NCI-H1092 treated with DMSO at 0.1 percent for 48 hours (cell line): ENCODE data around the gene RHAG.
"Not testable (repeated sequence)": the region's sequence is repeated elsewhere in the genome, so short reads cannot be mapped to it uniquely, and the experiment has no call there.

Experiments
- DNase-seq: peaks from one replicate; lab custom pipeline; 2025; lab: John Stamatoyannopoulos, UW

RHAG gene

GRCh38 chr6:49636713-49637349 is at the start of gene RHAG:
Gene RHAG, minus strand, starts transcription at chr6:49636839. Its CDS starts 27 bp downstream, at chr6:49636812.
- no peak for DNase-seq

DNA sequence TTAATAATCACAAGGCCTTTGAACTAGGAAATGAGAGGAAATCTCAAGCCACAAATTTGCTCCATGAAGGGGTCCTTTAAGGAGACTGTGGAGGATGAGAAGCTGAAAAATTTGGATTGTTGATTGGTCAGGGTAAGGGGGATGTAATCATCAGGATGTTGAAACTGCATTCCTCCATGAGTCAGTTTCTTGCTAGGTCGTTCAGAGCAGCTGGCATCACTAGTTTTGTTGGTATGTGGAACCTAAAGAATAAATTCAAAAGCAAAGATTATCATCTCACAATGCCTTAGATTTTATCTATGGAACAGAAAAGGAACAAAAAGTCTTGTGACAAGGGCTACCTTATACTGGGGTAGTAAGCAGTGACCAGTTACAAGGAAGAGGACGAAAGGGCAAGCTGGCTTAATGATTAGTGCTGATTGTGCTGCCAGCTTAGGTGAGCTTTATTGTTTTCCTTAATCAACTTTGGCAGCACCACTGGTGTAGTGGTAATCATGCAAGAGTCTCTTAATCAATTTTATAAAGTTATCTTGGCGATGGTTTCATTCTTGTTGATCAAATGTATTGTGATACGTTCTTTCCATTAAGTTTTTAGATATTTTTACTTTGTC is 40.1 kb upstream of the RHAG start:
- DNase-seq: no peak

GRCh38 chr6:49675816-49676215 is 39.2 kb upstream of the RHAG start:
- no peak for DNase-seq

- no peak for DNase-seq
Observed at GRCh38 chr6:49668083-49668511, 31.5 kb upstream of the RHAG start.

DNA sequence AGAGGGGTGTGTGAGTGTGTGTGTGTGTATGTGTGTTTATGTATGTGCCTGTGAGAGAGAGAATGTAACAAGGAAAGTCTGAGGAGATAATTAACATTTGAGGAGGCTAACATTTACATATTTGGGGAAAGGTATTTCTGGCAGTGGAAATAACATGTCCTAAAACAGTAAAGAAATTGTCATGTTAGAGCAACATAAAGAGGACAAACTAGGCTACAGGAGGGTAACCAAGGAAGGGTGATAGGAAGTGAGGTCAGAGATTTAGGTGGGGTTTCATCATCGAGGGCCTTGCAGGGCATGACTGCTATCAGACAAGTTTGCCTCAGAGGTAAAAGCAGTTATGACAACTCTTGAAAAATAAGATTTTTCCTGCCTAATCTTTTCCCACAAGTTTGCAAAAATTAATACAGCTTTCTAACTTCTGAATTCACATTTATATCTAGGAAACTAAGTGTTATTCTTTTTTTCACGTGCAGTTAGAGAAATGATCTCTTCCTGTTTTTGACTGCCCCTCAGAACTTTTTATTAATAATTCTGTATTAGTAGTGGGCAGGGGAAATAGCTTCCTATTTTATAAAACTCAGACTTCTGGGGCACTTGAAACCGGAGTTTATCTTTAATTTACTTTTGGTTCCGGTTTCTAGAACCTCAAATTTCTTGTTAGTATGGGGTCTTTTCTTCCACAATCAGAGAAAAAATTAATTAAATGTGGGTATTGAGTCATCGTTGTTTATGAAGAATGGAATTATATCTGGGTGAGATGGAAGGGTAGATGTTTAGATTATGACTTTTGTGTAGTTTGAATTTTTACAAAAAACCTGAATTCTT is 30.5 kb upstream of the RHAG start:
- DNase-seq: no peak

DNA sequence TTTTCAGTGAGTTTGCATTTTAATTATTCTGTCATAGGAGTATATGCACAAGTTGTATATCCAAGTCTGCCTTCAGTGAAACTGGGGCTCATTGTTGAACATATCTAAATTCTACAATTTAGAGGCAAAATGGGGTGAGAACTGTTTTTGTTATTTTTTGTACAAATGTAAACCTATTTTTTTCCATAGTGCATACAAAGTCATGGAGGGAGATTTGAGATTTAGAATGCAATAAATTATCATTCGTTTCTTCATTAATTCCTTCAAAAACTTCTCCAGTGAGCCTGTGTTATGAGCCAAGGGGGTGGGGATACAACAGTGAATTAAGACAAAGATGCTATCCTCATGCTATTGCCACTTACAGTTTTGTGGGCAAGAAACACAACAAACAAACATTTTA is 29.8 kb upstream of the RHAG start:
- DNase-seq: no peak

GRCh38 chr6:49664817-49665216 is 28.2 kb upstream of the RHAG start:
- DNase-seq: no peak

GRCh38 chr6:49664054-49664453 is 27.4 kb upstream of the RHAG start:
- DNase-seq: not testable (repeated sequence)

DNA sequence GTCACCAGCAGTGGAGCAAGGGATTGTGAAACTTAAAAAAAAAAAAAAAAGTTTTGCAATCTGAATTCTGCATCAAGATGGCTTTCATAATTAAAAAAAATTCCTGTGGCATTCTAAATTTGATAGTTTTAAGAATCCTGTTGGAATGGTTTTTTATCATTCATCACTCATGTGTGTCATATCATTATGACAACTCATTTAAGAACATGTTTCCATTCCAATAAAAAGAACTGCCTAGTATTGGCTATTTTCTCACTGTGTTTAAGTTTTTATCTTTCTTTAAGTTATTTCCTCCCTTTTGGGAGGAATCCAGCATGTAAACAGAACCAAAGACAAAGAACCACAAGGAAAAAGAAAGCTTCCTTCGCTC is 26.2 kb upstream of the RHAG start:
- DNase-seq: no peak

- DNase-seq: no peak
Observed at GRCh38 chr6:49662231-49662891, 25.7 kb upstream of the RHAG start.

DNA sequence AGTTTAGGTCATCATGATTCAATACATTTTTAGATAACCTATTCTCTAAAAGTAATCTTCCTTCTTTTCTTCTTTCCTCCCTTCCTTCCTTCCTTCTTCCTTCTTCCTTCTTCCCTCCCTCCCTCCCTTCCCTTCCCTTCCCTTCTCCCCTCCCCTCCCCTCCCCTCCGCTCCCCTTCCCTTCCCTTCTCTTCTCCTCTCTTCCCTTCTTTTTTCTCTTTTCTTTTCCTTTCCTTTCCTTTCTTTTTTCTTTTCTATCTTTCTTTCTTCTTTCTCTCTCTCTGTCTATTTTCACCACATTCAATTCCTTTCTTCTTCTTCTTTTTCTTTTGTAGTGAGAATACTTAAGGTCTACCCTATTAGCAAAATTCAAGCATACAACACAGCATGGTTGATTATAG is 17.3 kb upstream of the RHAG start:
- DNase-seq: no peak

DNA sequence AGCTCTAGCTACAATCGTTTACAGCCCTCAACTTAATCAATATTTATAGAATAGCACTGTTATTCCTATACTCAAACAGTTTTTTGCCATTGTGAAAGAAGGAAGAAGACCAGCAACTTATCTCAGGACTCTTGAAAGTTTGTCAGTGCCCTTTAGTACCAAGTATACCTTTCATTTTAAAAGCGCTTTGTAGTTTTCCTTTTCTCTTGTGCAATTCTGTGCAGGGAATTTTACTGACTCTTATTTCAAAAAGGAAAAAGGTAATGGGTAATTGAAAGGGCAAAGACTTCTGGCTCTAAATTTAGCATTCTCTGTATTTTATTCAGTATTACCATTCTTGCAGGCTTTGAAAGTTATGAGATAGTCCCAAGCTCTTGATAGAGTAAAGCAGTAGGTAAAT is 16.8 kb upstream of the RHAG start:
- DNase-seq: no peak

GRCh38 chr6:49651239-49651638 is 14.6 kb upstream of the RHAG start:
- no peak for DNase-seq

DNA sequence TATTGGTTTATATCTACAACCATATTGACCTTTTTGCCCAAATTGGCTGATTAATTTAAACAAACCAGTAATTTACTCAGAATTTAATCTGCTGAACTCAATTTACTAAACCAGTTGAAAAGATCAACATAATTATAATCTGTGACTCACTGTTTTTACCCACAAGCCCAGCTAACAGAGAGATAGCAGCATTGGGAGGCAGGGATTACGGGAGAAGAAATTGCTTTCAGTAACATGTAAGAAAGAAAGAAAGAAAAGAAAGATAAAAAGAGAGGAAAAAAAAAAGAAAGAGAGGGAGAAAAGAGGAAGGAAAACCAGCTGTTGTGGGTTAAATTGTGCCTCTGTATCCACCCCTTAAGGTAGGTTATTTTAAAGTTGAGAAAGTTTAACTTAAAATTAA is 13.3 kb upstream of the RHAG start:
- DNase-seq: no peak

DNA sequence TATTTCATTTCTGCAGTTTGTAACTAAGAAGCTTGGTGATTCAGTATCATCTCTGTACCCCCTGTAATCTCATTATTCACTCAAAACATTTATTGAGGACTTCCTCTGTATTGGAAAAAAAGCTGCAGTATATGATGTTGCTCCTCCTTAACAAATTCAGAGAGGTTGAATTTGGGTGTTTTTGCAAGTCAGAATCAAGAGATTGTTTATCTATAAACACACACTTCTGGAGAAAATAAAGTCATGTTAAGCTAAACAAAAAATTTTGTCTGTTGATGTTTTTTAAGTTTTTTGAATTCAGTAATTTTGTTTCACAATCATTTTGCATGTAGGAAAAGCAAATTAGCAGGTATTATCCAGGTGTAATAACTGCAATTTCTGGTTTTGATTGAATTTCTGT is 11.4 kb upstream of the RHAG start:
- DNase-seq: no peak

DNA sequence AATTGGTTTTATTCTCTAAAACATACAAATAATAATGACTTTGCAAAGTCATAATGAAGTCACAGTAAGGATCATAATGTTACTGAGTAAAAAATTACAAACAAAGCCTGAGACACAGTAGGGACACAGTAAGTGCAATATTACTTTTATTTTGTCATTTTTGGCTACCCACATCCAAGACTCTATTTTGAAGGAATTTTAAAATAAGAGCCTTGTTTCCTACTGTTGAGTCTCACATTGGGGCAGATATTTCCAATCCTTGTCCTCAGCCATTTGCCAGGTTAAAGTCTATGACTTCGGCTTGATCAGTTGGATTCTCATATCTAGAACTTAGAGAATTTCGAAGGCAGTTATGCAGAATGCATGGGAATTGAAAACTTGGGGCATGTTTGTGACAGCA is 10.8 kb upstream of the RHAG start:
- DNase-seq: no peak

DNA sequence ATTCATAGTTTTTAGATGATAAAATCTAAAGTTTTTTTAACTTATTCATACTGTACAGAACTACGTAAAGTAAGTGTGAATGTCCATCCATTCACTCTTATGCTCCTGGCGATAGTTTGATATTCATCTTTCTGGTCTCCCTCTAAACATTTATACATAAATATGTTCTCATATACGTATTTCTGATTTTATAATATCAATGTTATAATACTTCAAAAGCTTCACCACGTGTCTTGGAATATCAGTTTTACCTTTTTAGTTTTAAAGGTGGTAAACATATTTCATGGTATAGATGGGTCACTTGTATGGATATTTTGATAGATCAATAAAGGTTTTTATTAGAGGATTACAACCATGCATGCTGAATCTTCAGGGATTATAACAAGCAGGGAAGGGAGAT is 10.3 kb upstream of the RHAG start:
- DNase-seq: no peak

GRCh38 chr6:49646130-49646824 is 9.6 kb upstream of the RHAG start:
- DNase-seq: no peak

- DNase-seq: no peak
Observed at GRCh38 chr6:49645139-49645538, 8.5 kb upstream of the RHAG start.

- no peak for DNase-seq
Observed at GRCh38 chr6:49639177-49639817, 2.7 kb upstream of the RHAG start.

GRCh38 chr6:49637350-49637731 is 702 bp upstream of the RHAG start:
- no peak for DNase-seq
